Lower leg skin (tissue), 4 donors: ENCODE data around the gene SHROOM2. TPM values are rescaled to one million over a fixed set of nuclear protein-coding genes. Genes with fewer than 3 reads are reported as not detected.

Experiments used
- DNase-seq, 2 donors: peaks; one replicate each; pipeline ENCODE4 v3.0.0-alpha.2; 2019; ENCODE audit warnings: low spot score in 2 of 2
- H3K4me3 ChIP-seq: fragments of 200-600 bp; sonication (generic); 2 replicates; pipeline ENCODE4 v1.5.1; 2017; ENCODE audit warnings: mild to moderate bottlenecking, low read depth; ENCODE audit not compliant: poor library complexity, severe bottlenecking
- POLR2A ChIP-seq, 2 donors: fragments of 450-650 bp; IDR thresholded peaks; one replicate each; pipeline ENCODE4 v1.6.1; 2016 to 2017; ENCODE audit warnings: antibody characterized with exemption in 2 of 2, mild to moderate bottlenecking in 1 of 2, moderate library complexity in 1 of 2
- WGBS, 2 donors: methylation state at CpG; one replicate each; pipeline ENCODE4 v1.1.5; 2018; 5-methylcytosine and 5-hydroxymethylcytosine counted together
- intact Hi-C: fragments of 100-400 bp; cut with DNase I; formaldehyde crosslinking; loops from one replicate; pipeline ENCODE4 v1.15.0; 2023; ENCODE audit warnings: low total_unique reads
- total RNA-seq, 4 donors: library from RNA; depleted of rRNA; stranded (reverse); fragments of >200 nt; gene quantifications; one replicate each; pipeline ENCODE4 v1.1.0, GENCODE V29; 2016
- TF ChIP-seq, protein P1 (sequence below), 3 donors: fragments of 450-650 bp; IDR thresholded peaks; one replicate each; pipeline ENCODE4 v1.5.1; 2016; ENCODE audit warnings: antibody characterized with exemption in 3 of 3, mild to moderate bottlenecking in 3 of 3, moderate library complexity in 2 of 3

Gene SHROOM2
- total RNA-seq, 4 donors from 2014 or later: 7.4 to 9.6 (median 8.6) TPM

DNA sequence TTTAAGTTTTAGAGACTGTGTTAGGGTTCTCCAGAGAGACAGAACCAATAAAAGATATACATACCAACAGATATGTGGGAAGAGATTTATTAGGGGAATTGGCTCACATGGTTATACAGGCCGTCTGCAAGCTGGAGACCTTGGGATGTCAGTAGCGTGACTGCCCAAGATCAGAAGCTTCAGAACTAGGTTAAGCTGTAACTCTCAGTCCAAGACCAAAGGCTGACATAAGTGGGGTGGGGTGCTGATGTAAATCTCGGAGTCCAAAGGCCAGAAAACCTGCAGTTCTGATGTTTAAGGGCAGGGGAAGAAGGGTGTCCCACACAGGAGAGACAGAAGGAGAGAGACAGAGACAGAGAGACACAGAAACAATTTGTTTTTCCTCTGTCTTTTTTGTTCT, 191.4 kb downstream of the SHROOM2 start:
- whole genome bisulfite sequencing, 2 donors: 73 to 85% methylated on average over 3 of the region's 3 CpGs
- peak in 1 of 2 donors; percentile 18 for DNase-seq
- no peak for TF ChIP-seq POLR2A (IDR thresholded peaks at IDR 0.05)
- TF ChIP-seq, protein P1, sequence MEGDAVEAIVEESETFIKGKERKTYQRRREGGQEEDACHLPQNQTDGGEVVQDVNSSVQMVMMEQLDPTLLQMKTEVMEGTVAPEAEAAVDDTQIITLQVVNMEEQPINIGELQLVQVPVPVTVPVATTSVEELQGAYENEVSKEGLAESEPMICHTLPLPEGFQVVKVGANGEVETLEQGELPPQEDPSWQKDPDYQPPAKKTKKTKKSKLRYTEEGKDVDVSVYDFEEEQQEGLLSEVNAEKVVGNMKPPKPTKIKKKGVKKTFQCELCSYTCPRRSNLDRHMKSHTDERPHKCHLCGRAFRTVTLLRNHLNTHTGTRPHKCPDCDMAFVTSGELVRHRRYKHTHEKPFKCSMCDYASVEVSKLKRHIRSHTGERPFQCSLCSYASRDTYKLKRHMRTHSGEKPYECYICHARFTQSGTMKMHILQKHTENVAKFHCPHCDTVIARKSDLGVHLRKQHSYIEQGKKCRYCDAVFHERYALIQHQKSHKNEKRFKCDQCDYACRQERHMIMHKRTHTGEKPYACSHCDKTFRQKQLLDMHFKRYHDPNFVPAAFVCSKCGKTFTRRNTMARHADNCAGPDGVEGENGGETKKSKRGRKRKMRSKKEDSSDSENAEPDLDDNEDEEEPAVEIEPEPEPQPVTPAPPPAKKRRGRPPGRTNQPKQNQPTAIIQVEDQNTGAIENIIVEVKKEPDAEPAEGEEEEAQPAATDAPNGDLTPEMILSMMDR (IDR thresholded peaks at IDR 0.05): no peak
- intact Hi-C loops: no loop called here
- H3K4me3 ChIP-seq: no peak overlapping the region

DNA sequence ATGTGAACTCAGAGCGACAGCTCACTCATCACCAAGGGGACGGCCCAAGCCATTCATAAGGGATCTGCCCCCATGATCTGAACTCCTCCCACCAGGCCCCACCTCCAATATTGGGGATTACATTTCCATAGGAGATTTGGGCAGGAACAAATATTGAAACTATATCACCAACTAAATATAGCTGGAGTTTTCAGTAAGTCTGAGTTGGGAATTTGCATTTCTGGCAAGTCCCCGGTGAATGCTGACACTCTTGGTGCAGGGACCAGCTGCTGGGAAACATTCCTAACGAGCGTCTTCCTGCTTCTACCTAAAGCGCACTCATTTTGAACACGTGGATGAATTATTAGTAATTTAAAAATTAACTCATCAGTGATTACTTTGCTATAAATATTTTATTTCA, 194.2 kb downstream of the SHROOM2 start:
- WGBS, 2 donors: 76 to 78% methylated on average over 7 of the region's 7 CpGs
- no peak overlapping the region for H3K4me3 ChIP-seq
- intact Hi-C loops: no loop called here
- DNase-seq: no peak
- TF ChIP-seq POLR2A (IDR thresholded peaks at IDR 0.05): no peak
- TF ChIP-seq, protein P1 (IDR thresholded peaks at IDR 0.05): no peak

DNA sequence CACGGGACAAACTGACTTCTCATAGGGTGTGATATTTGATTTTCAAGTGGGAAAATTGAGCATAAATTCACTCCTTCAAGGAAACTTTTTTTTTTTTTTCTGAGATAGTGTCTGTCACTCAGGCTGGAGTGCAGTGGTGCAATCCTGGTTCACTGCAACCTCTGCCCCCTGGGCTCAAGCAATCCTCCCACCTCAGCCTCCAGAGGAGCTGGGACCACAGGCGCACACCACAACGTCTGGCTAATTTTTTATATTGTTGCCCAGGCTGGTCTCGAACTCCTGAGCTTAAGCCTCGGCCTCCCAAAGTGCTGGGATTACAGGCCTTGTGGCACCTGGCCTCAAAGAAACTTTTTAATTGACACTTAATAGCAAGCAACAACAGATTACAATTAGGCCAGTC, 194.7 kb downstream of the SHROOM2 start:
- peak in 1 of 2 donors; percentile 21 for DNase-seq
- 79 to 82% methylated on average over 5 of the region's 5 CpGs for WGBS, 2 donors
- intact Hi-C loops: no loop called here
- TF ChIP-seq POLR2A (IDR thresholded peaks at IDR 0.05): no peak
- TF ChIP-seq, protein P1 (IDR thresholded peaks at IDR 0.05): no peak
- no peak overlapping the region for H3K4me3 ChIP-seq

DNA sequence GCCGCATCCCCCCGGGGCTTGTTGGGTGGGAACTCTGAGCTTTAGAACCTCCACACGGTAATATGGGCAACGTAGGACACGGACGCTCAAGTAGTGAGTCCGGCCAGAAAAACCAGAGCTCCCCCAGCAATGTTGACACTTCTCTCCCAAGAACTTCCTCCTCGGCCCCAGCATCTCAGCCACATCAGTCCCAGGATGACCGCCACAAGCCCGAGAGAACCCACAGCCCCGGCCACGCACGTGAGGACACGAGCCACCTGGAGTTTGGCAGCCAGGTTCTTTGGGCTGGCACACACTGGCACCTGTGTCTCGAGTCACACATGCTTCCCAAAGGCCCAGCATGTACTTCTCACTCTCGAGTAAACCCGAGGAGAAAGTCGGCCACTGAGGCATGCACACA, 197.2 kb downstream of the SHROOM2 start:
- intact Hi-C loops: no loop called here
- no peak overlapping the region for H3K4me3 ChIP-seq
- WGBS, 2 donors: 84 to 97% methylated on average over 14 to 16 of the region's 18 CpGs
- DNase-seq: no peak
- no peak for TF ChIP-seq POLR2A (IDR thresholded peaks at IDR 0.05)
- TF ChIP-seq, protein P1 (IDR thresholded peaks at IDR 0.05): no peak

DNA sequence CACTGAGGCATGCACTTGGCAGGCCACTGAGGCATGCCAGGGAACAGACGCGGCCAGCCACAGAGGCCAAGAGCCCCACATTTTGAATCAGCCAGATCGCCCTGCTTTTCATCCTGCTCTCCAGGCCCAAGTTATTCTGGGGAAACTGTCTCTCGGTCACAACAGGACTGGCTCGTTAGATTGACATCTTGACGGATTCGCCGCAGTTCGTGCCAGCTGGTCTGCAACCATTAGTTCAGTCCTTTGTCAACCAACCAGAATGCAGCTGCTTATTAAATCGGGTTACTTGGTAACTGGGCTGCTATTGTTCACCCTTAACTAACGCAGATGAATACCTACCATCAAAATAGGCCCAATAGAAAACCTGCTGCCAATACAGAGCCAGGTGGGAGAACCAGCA, 197.6 kb downstream of the SHROOM2 start:
- intact Hi-C loops: no loop called here
- TF ChIP-seq, protein P1 (IDR thresholded peaks at IDR 0.05): no peak
- no peak for TF ChIP-seq POLR2A (IDR thresholded peaks at IDR 0.05)
- no peak overlapping the region for H3K4me3 ChIP-seq
- DNase-seq: no peak
- WGBS, 2 donors: 85 to 93% methylated on average over 7 to 11 of the region's 11 CpGs

DNA sequence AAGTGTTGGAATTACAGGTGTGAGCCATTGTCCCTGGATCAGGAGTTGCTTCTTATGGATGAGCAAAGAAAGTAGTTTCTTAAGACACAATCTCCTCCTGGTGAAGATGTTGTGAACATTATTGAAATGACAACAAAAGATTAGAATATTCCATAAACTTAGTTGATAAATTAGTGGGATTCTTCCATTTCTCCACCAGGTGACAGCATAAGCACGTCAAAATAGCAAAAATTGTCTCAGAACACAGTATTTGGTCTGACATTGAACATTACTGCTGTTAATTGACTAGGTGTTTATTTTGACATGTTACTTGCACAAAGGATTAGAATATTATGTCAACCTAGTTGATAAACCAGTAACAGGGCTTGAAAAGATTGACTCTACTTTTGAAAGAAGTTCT, 202.5 kb downstream of the SHROOM2 start:
- intact Hi-C loops: no loop called here
- TF ChIP-seq, protein P1 (IDR thresholded peaks at IDR 0.05): no peak
- no peak for TF ChIP-seq POLR2A (IDR thresholded peaks at IDR 0.05)
- no peak for DNase-seq
- no peak overlapping the region for H3K4me3 ChIP-seq
- 19 to 25% methylated on average over 1 of the region's 1 CpG for WGBS, 2 donors
